ENCODE measurements around the gene CRHR1.

GRCh38 chr17:45775148-45775547, 9.0 kb upstream of the CRHR1 start:
- TF ChIP-seq POLR2A (IDR thresholded peaks at IDR 0.05; ENCODE audit: low read depth, low read length) = no peak
- TF ChIP-seq POLR2AphosphoS5 (IDR thresholded peaks at IDR 0.05; ENCODE audit: low read depth, low read length) = no peak
- no peak for TF ChIP-seq POU2F2 (IDR thresholded peaks at IDR 0.05; ENCODE audit: low read depth, low read length)
- no peak for TF ChIP-seq SPI1 (IDR thresholded peaks at IDR 0.05; ENCODE audit: low read depth, low read length)
- no peak for TF ChIP-seq TAF1 (IDR thresholded peaks at IDR 0.05; ENCODE audit: low read depth, low read length)
